Mesenchymal stem cell (in vitro differentiated cells and primary cell): ENCODE results near the gene CCNE1.

Experiments used
- DNase-seq: peaks from one replicate; pipeline ENCODE4 v3.0.0-alpha.2; 2013
- H2AFZ ChIP-seq: one replicate; pipeline ENCODE4 v1.6.1; 2013; ENCODE audit warnings: low read depth, mild to moderate bottlenecking, control low read depth, inconsistent platforms, low read length, moderate library complexity
- H2AK5ac ChIP-seq: 2 replicates; pipeline ENCODE4 v1.6.1; 2013; ENCODE audit warnings: low read length, moderate library complexity, mild to moderate bottlenecking, inconsistent platforms; ENCODE audit not compliant: severe bottlenecking
- H2BK120ac ChIP-seq: one replicate; pipeline ENCODE4 v1.6.1; 2013; ENCODE audit warnings: low read depth, mild to moderate bottlenecking, inconsistent platforms, low read length, moderate library complexity
- H2BK12ac ChIP-seq, 2 experiments: one replicate each; pipeline ENCODE4 v1.6.1; 2013; ENCODE audit warnings: inconsistent platforms in 2 of 2, low read length in 2 of 2, mild to moderate bottlenecking in 2 of 2, moderate library complexity in 2 of 2, control low read depth in 1 of 2
- H2BK15ac ChIP-seq: one replicate; pipeline ENCODE4 v1.6.1; 2013; ENCODE audit warnings: mild to moderate bottlenecking, low read depth, inconsistent platforms; ENCODE audit not compliant: poor library complexity, severe bottlenecking
- H2BK5ac ChIP-seq: 2 replicates; pipeline ENCODE4 v1.6.1; 2013; ENCODE audit warnings: low read depth, mild to moderate bottlenecking, low read length, control low read depth, inconsistent platforms; ENCODE audit not compliant: poor library complexity, severe bottlenecking
- H3K14ac ChIP-seq, 2 experiments: one replicate each; pipeline ENCODE4 v1.6.1; 2013; ENCODE audit warnings: inconsistent platforms in 2 of 2, low read length in 2 of 2, control low read depth in 1 of 2, mild to moderate bottlenecking in 1 of 2, moderate library complexity in 1 of 2
- H3K18ac ChIP-seq, 2 experiments: one replicate each; pipeline ENCODE4 v1.6.1; 2013; ENCODE audit warnings: inconsistent platforms in 2 of 2, low read length in 2 of 2, control low read depth in 1 of 2, low read depth in 1 of 2, mild to moderate bottlenecking in 1 of 2
- H3K23ac ChIP-seq, 2 experiments: one replicate each; pipeline ENCODE4 v1.6.1; 2013; ENCODE audit warnings: inconsistent platforms in 2 of 2, low read length in 2 of 2, mild to moderate bottlenecking in 2 of 2, moderate library complexity in 2 of 2, control low read depth in 1 of 2
- H3K27ac ChIP-seq: 2 replicates; pipeline ENCODE4 v1.5.1; 2013; ENCODE audit warnings: mild to moderate bottlenecking, moderate library complexity, low read length, control low read depth, inconsistent platforms; ENCODE audit not compliant: poor library complexity, severe bottlenecking
- H3K27me3 ChIP-seq, 2 experiments: 2 replicates each; pipeline versions ENCODE4 v1.6.1 to v1.7.0; 2013; ENCODE audit warnings: low read length in 2 of 2, mild to moderate bottlenecking in 2 of 2, moderate library complexity in 2 of 2, control low read depth in 1 of 2, inconsistent platforms in 1 of 2; ENCODE audit not compliant: control insufficient read depth in 1 of 2, insufficient read depth in 1 of 2
- H3K36me3 ChIP-seq, 2 experiments: 2 replicates each; pipeline versions ENCODE4 v1.6.1 to v1.7.0; 2013; ENCODE audit warnings: low read length in 2 of 2, control low read depth in 1 of 2, inconsistent platforms in 1 of 2, low read depth in 1 of 2, mild to moderate bottlenecking in 1 of 2; ENCODE audit not compliant: insufficient read depth in 2 of 2, control insufficient read depth in 1 of 2
- H3K4ac ChIP-seq, 2 experiments: one replicate each; pipeline ENCODE4 v1.6.1; 2013; ENCODE audit warnings: inconsistent platforms in 2 of 2, low read length in 2 of 2, mild to moderate bottlenecking in 2 of 2, moderate library complexity in 2 of 2, control low read depth in 1 of 2, low read depth in 1 of 2
- H3K4me1 ChIP-seq: 2 replicates; pipeline ENCODE4 v1.6.1; 2013; ENCODE audit warnings: low read depth, low read length, control low read depth; ENCODE audit not compliant: control insufficient read depth, insufficient read depth
- H3K4me2 ChIP-seq: 2 replicates; pipeline ENCODE4 v1.6.1; 2013; ENCODE audit warnings: low read length, mild to moderate bottlenecking, inconsistent platforms; ENCODE audit not compliant: poor library complexity, severe bottlenecking
- H3K4me3 ChIP-seq, 2 experiments: 2 replicates each; pipeline versions ENCODE4 v1.5.1 to v1.7.0; 2013; ENCODE audit warnings: low read length in 2 of 2, mild to moderate bottlenecking in 2 of 2, control low read depth in 1 of 2, low read depth in 1 of 2; ENCODE audit not compliant: insufficient read depth in 1 of 2
- H3K79me1 ChIP-seq: replicated peaks from 2 replicates; pipeline ENCODE4 v1.6.1; 2013; ENCODE audit warnings: mild to moderate bottlenecking, control low read depth, low read length, inconsistent platforms; ENCODE audit not compliant: poor library complexity, severe bottlenecking
- H3K9ac ChIP-seq: 2 replicates; pipeline ENCODE4 v1.7.0; 2013; ENCODE audit warnings: mild to moderate bottlenecking, low read length, moderate library complexity
- H3K9me3 ChIP-seq: 2 replicates; pipeline ENCODE4 v1.7.0; 2013; ENCODE audit warnings: mild to moderate bottlenecking, low read length; ENCODE audit not compliant: control insufficient read depth
- H4K8ac ChIP-seq: one replicate; pipeline ENCODE4 v1.6.1; 2013; ENCODE audit warnings: inconsistent platforms, mild to moderate bottlenecking, low read length, moderate library complexity
- H4K91ac ChIP-seq: one replicate; pipeline ENCODE4 v1.6.1; 2013; ENCODE audit warnings: mild to moderate bottlenecking, low read length, inconsistent platforms
- WGBS: methylation state at CpG from one replicate; pipeline ENCODE4 v1.1.7; 2013; ENCODE audit warnings: mixed read lengths; 5-methylcytosine and 5-hydroxymethylcytosine counted together

The CCNE1 gene

GRCh38 chr19:29807178-29807577, 4.6 kb upstream of the CCNE1 start:
- WGBS: 97% methylated on average over 6 of the region's 6 CpGs

GRCh38 chr19:29807870-29808405, 3.9 kb upstream of the CCNE1 start:
- H3K4me2 ChIP-seq: no peak overlapping the region
- H3K14ac ChIP-seq: no peak overlapping the region
- peaks cover 7% of the 10 kb centered on the region for H3K4me1 ChIP-seq
- H3K27me3 ChIP-seq: no peaks in the 10 kb centered on the region
- H2BK12ac ChIP-seq: no peak overlapping the region
- H3K4me3 ChIP-seq: no peak overlapping the region
- H2AFZ ChIP-seq: no peak overlapping the region
- no peak overlapping the region for H3K4ac ChIP-seq
- H3K36me3 ChIP-seq: no peaks in the 10 kb centered on the region
- H2BK5ac ChIP-seq: no peak overlapping the region
- H3K23ac ChIP-seq: no peak overlapping the region
- no peak overlapping the region for H3K9ac ChIP-seq
- H3K18ac ChIP-seq: no peak overlapping the region
- WGBS: 98% methylated on average over 8 of the region's 8 CpGs
- H3K27ac ChIP-seq: no peak overlapping the region
- H4K91ac ChIP-seq: no peak overlapping the region
- no peak for DNase-seq
- no peaks in the 10 kb centered on the region for H3K9me3 ChIP-seq
- H2AK5ac ChIP-seq: no peak overlapping the region
- no peaks in the 10 kb centered on the region for H3K79me1 ChIP-seq
- no peak overlapping the region for H4K8ac ChIP-seq
- no peak overlapping the region for H2BK15ac ChIP-seq
- H2BK120ac ChIP-seq: no peak overlapping the region

More at GRCh38 chr19:29807178-29807577, 4.6 kb upstream of the CCNE1 start:
- H3K9me3 ChIP-seq: no peaks in the 10 kb centered on the region
- no peak overlapping the region for H3K4me3 ChIP-seq
- H3K4ac ChIP-seq: no peak overlapping the region
- H3K4me1 ChIP-seq: peaks cover 5% of the 10 kb centered on the region
- no peak overlapping the region for H3K9ac ChIP-seq
- no peak overlapping the region for H3K23ac ChIP-seq
- no peaks in the 10 kb centered on the region for H3K36me3 ChIP-seq
- H2BK120ac ChIP-seq: no peak overlapping the region
- H2BK15ac ChIP-seq: peak overlapping the region; percentile 84
- H3K27ac ChIP-seq: no peak overlapping the region
- H2AK5ac ChIP-seq: no peak overlapping the region
- H2BK12ac ChIP-seq: peak overlapping the region in 1 of 2 experiments; percentile 11
- H3K79me1 ChIP-seq: no peaks in the 10 kb centered on the region
- H3K4me2 ChIP-seq: no peak overlapping the region
- peak overlapping the region; percentile 45 for H4K91ac ChIP-seq
- no peak overlapping the region for H2BK5ac ChIP-seq
- no peak overlapping the region for H2AFZ ChIP-seq
- H3K14ac ChIP-seq: peak overlapping the region in 1 of 2 experiments; percentile 11
- H3K18ac ChIP-seq: no peak overlapping the region
- H4K8ac ChIP-seq: peak overlapping the region; percentile 46
- no peaks in the 10 kb centered on the region for H3K27me3 ChIP-seq
- no peak for DNase-seq

- H2AFZ ChIP-seq: no peak overlapping the region
- no peaks in the 10 kb centered on the region for H3K9me3 ChIP-seq
- peaks cover under 1 to 7% of the 10 kb centered on the region in 2 experiments for H3K36me3 ChIP-seq
- H3K23ac ChIP-seq: no peak overlapping the region
- peaks cover 7% of the 10 kb centered on the region for H3K4me1 ChIP-seq
- no peak overlapping the region for H2AK5ac ChIP-seq
- H3K14ac ChIP-seq: no peak overlapping the region
- 93% methylated on average over 3 of the region's 3 CpGs for WGBS
- no peak overlapping the region for H3K4me3 ChIP-seq
- no peak overlapping the region for H4K91ac ChIP-seq
- no peak for DNase-seq
- no peak overlapping the region for H4K8ac ChIP-seq
- no peak overlapping the region for H2BK15ac ChIP-seq
- H3K27me3 ChIP-seq: no peaks in the 10 kb centered on the region
- H3K18ac ChIP-seq: no peak overlapping the region
- no peak overlapping the region for H2BK12ac ChIP-seq
- H3K9ac ChIP-seq: no peak overlapping the region
- no peak overlapping the region for H2BK5ac ChIP-seq
- no peaks in the 10 kb centered on the region for H3K79me1 ChIP-seq
- H3K4ac ChIP-seq: no peak overlapping the region
- H3K4me2 ChIP-seq: no peak overlapping the region
- H3K27ac ChIP-seq: no peak overlapping the region
- H2BK120ac ChIP-seq: no peak overlapping the region
Measured at GRCh38 chr19:29809795-29810503, 1.8 kb upstream of the CCNE1 start.

- Histone ChIP-seq H3K9ac (no peak overlapping the region), H3K23ac (no peak overlapping the region), H3K9me3 (no peaks in the 10 kb centered on the region), H3K79me1 (no peaks in the 10 kb centered on the region), H2BK15ac (no peak overlapping the region), H3K27me3 (no peaks in the 10 kb centered on the region), H3K18ac (no peak overlapping the region), H2BK5ac (no peak overlapping the region), H3K4ac (no peak overlapping the region), H3K4me2 (no peak overlapping the region), H3K4me1 (peaks cover 7% of the 10 kb centered on the region), H3K36me3 (peaks cover 4 to 7% of the 10 kb centered on the region in 2 experiments), H4K91ac (no peak overlapping the region), H3K4me3 (no peak overlapping the region), H4K8ac (no peak overlapping the region), H3K27ac (no peak overlapping the region), H2AFZ (no peak overlapping the region), H2BK12ac (no peak overlapping the region), H2BK120ac (no peak overlapping the region), H3K14ac (no peak overlapping the region), H2AK5ac (no peak overlapping the region)
- DNase-seq: peak; percentile 20
- 81% methylated on average over 1 of the region's 4 CpGs for WGBS
Measured at GRCh38 chr19:29810504-29810871, 1.3 kb upstream of the CCNE1 start.
